ENCODE results near the gene CPN2. TPM values are rescaled to one million over a fixed set of nuclear protein-coding genes. Genes with fewer than 3 reads are reported as not detected.

CPN2 gene
- total and polyA plus RNA-seq, 2 donors (not counting 3 experiments of a cell fraction or from before 2014, with no cell fraction given): not detected

DNA sequence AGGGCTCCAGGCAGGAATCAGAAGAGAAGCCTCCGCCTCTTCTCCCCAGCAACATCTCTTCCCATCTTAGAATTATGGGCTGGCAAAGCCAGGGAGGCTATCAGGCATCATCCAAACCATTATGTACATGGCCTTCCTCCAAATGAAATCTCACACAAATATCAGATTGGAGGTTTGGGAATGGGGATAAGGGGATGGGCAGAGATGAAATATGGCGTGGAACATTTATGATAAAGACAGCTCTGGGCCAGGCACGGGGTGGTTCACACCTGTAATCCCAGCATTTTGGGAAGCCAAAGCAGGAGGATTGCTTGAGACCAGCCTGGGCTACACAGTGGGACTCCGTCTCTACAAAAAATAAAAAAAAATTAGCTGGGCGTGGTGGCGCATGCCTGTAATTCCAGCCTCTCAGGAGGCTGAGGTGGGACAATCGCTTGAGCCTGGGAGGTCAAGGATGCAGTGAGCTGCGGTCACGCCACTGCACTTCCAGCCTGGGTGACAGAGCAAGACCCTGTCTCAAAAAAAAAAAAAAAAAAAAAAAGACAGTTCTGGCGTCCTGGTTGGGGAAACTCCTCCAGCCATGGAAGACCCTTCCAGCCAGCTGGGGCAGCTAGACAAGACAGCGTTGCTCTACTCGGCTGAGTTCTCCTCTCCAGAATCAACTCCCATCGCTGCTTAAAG, 36.6 kb downstream of the CPN2 start:
- DNase-seq (ENCODE audit: low read depth, low spot score): no peak
- Histone ChIP-seq H3K4me2 (ENCODE audit: insufficient read depth, low read length) (no peak overlapping the region), H3K4me1 (ENCODE audit: control insufficient read depth, extremely low read depth, insufficient read depth, low read length) (peaks cover 7% of the 10 kb centered on the region), H3K27me3 (ENCODE audit: control insufficient read depth in 2 of 2, insufficient read depth in 2 of 2, low read length in 2 of 2) (peaks cover 4 to 5% of the 10 kb centered on the region in 2 experiments), H4K20me1 (replicated peaks; ENCODE audit: control insufficient read depth, extremely low read depth, insufficient read depth, low read length) (no peaks in the 10 kb centered on the region), H3K9me3 (replicated peaks; ENCODE audit: control insufficient read depth, insufficient read depth, low read length) (no peaks in the 10 kb centered on the region), H3K27ac (ENCODE audit: insufficient read depth, low read depth, low read length) (no peak overlapping the region), H3K79me2 (ENCODE audit: control insufficient read depth, insufficient read depth, low read length) (no peaks in the 10 kb centered on the region), H2AFZ (ENCODE audit: low read depth, low read length) (no peak overlapping the region), H3K36me3 (ENCODE audit: control insufficient read depth in 2 of 2, extremely low read depth in 1 of 2, insufficient read depth in 2 of 2, low read length in 2 of 2) (no peaks in the 10 kb centered on the region), H3K9me1 (replicated peaks; ENCODE audit: control insufficient read depth, extremely low read depth, insufficient read depth, low read length) (no peaks in the 10 kb centered on the region), H3K9ac (replicated peaks; ENCODE audit: extremely low read depth, insufficient read depth, low read length) (peak overlapping the region; percentile 83), H3K4me3 (replicated peaks in 1 of 3; ENCODE audit: insufficient read depth in 1 of 3, low read depth in 1 of 3, low read length in 3 of 3) (no peak overlapping the region)
- CTCF ChIA-PET: interaction anchor here (0.8 to 5.6 kb wide), 15 partner anchors 37 to 651 kb away, joined by 3 to 355 read pairs (median 4); partner anchors contain the start of gene HES1
- POLR2A ChIA-PET: interaction anchor here (0.6 to 1.8 kb wide), 3 partner anchors 15 to 179 kb away, joined by 3 to 7 read pairs (median 4); partner anchors contain the start of gene HES1
- TF ChIP-seq MYC (IDR thresholded peaks at IDR 0.05; ENCODE audit: low read depth, low read length) (no peak), GATA2 (IDR thresholded peaks at IDR 0.05; ENCODE audit: insufficient read depth, insufficient read length, low read depth, low read length) (no peak), MAX (IDR thresholded peaks at IDR 0.05; ENCODE audit: insufficient read depth, insufficient read length) (no peak), FOS (IDR thresholded peaks at IDR 0.05; ENCODE audit: borderline replicate concordance, insufficient read depth, low read length) (no peak), EZH2 (IDR thresholded peaks at IDR 0.05; ENCODE audit: borderline replicate concordance, low read depth, low read length, severe bottlenecking) (no peak), JUN (IDR thresholded peaks at IDR 0.05; ENCODE audit: borderline replicate concordance, insufficient read depth, insufficient read length, low read depth) (no peak), POLR2A (IDR thresholded peaks at IDR 0.05; ENCODE audit: low read depth, low read length) (no peak), POLR2AphosphoS5 (IDR thresholded peaks at IDR 0.05; ENCODE audit: insufficient read depth, low read depth, low read length) (no peak)
- TF ChIP-seq, protein P1, sequence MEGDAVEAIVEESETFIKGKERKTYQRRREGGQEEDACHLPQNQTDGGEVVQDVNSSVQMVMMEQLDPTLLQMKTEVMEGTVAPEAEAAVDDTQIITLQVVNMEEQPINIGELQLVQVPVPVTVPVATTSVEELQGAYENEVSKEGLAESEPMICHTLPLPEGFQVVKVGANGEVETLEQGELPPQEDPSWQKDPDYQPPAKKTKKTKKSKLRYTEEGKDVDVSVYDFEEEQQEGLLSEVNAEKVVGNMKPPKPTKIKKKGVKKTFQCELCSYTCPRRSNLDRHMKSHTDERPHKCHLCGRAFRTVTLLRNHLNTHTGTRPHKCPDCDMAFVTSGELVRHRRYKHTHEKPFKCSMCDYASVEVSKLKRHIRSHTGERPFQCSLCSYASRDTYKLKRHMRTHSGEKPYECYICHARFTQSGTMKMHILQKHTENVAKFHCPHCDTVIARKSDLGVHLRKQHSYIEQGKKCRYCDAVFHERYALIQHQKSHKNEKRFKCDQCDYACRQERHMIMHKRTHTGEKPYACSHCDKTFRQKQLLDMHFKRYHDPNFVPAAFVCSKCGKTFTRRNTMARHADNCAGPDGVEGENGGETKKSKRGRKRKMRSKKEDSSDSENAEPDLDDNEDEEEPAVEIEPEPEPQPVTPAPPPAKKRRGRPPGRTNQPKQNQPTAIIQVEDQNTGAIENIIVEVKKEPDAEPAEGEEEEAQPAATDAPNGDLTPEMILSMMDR (IDR thresholded peaks at IDR 0.05; ENCODE audit: extremely low read depth in 1 of 2, insufficient read depth in 1 of 2, low read depth in 1 of 2, low read length in 2 of 2): no peak
- FAIRE-seq: no peak
- dilution Hi-C loops (cut with MboI; ENCODE audit: extremely low pct_ligation_motif_present, low sequenced_read_pairs): loop anchor here (25.0 kb wide), 1 partner anchor 552 kb away; no protein-coding TSS in a partner anchor
- BruUV-seq (replicated peaks): no TSS peak
- intact Hi-C loops (cut with micrococcal nuclease): loop anchor here (1.0 to 5.0 kb wide), 11 partner anchors 45 to 649 kb away; no protein-coding TSS in a partner anchor

Data from endothelial cell of umbilical vein (primary cell).